Measurements from ENCODE around the gene SARNP. TPM values are rescaled to one million over a fixed set of nuclear protein-coding genes. Genes with fewer than 3 reads are reported as not detected.

Gene SARNP
- total RNA-seq, 1 experiment from 2014 or later = 98.3 TPM

- TF ChIP-seq CBFB (CRISPR knock-in tag; IDR thresholded peaks at IDR 0.05; ENCODE audit: low read depth) (no peak), ATF2 (CRISPR knock-in tag; IDR thresholded peaks at IDR 0.05; ENCODE audit: borderline replicate concordance, low read depth) (no peak), IRF1 (CRISPR knock-in tag; IDR thresholded peaks at IDR 0.05) (no peak), PRDM15 (CRISPR knock-in tag; IDR thresholded peaks at IDR 0.05) (no peak), ATF6 (CRISPR knock-in tag; IDR thresholded peaks at IDR 0.05) (no peak), E2F5 (CRISPR knock-in tag; IDR thresholded peaks at IDR 0.05) (no peak; the same call in none of the 2 replicates), NFYB (CRISPR knock-in tag; conservative IDR thresholded peaks at IDR 0.05; ENCODE audit: low read depth) (no peak), AR (CRISPR knock-in tag; IDR thresholded peaks at IDR 0.05) (no peak), ZNF425 (CRISPR knock-in tag; conservative IDR thresholded peaks at IDR 0.05) (no peak), SMAD3 (CRISPR knock-in tag; IDR thresholded peaks at IDR 0.05; ENCODE audit: borderline replicate concordance) (0 out of 2 replicates have a peak, but pooled peaks have one; percentile 28), ZNF281 (CRISPR knock-in tag; IDR thresholded peaks at IDR 0.05) (0 out of 2 replicates have a peak, but pooled peaks have one; percentile 61), AFF4 (CRISPR knock-in tag; IDR thresholded peaks at IDR 0.05; ENCODE audit: borderline replicate concordance) (no peak), IRF2 (CRISPR knock-in tag; IDR thresholded peaks at IDR 0.05; ENCODE audit: borderline replicate concordance, low read depth) (no peak), OVOL2 (CRISPR knock-in tag; IDR thresholded peaks at IDR 0.05; ENCODE audit: borderline replicate concordance) (no peak)
Measured at GRCh38 chr12:55715833-55716581, 101.5 kb downstream of the SARNP start, which contains the start of gene BLOC1S1 (continued).

Data from WTC11 (cell line).